ENCODE measurements around the gene RNF187.

RNF187 gene

DNA sequence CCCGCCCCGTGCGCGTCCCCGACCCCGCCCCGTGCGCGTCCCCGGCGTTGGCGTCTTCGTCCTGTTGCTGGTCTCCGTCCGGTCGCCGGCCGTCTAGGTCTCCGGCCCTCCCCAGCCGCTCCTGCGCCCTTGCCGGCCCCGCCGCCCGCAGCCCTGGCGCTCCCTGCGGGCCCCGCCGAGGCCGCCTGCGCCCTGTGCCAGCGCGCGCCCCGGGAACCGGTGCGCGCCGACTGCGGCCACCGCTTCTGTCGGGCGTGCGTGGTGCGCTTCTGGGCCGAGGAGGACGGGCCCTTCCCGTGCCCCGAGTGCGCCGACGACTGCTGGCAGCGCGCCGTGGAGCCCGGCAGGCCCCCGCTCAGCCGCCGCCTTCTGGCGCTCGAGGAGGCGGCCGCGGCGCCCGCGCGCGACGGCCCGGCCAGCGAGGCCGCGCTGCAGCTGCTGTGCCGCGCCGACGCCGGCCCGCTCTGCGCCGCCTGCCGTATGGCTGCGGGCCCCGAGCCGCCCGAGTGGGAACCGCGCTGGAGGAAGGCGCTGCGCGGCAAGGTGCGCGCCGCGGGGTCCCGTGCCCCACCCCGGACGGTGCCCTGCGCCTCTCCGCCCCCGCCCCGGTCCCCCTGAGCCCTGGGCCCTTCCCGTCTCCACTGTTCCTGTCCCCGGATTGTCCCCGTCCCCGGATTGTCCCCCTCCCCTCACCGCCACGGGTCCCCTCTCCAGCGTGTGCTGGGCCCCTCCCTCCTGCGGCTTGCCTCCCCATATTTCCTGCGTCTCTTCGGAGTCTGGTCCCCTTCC lies at the start of gene RNF187:
TSS of gene RNF187 (plus strand) at position 47 of the 789 bp plus-strand sequence.
- peak in 1 of 2 experiments; percentile 56 for DNase-seq

GRCh38 chr1:228437424-228437962 lies 49.7 kb upstream of the RNF187 start:
- no peak for DNase-seq

- DNase-seq: no peak
These were observed 48.9 kb upstream of the RNF187 start for GRCh38 chr1:228438266-228438665.

DNA sequence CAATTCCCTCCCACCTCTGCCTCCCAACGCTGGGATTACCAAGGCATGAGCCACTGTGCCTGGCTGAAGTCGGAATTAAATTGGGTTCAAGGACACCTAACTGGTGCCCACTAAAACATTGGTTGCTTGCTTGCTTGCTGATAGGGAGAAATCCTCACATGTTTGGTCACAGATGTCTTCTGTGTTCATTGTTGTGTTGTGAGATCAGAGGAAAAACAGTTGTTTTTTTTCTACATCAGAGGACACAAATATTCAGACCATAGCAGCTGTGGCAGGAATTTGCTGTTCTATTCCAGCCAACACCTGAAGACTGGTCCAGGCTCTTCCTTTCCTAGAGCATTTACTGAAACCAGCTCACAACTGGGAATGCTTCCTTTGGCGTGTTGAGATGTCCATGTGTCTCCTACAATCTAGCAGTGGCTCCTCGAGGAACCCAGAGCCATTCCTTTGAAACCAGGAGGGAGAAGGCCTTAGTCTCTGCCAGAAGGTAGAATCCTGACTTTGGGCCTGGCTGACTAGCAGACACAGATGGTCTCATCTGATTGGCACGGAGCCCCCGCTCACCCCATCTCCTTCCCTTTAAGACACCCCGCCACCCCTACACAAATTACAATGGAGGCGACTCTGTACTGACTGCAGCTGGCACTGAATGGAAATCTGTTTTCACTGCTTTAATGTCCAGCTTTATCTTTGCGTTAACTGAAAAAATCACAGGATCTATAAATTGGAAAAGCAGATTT lies 46.3 kb upstream of the RNF187 start:
- DNase-seq: no peak

- no peak for DNase-seq
These were observed 43.8 kb upstream of the RNF187 start for GRCh38 chr1:228443395-228443794.

DNA sequence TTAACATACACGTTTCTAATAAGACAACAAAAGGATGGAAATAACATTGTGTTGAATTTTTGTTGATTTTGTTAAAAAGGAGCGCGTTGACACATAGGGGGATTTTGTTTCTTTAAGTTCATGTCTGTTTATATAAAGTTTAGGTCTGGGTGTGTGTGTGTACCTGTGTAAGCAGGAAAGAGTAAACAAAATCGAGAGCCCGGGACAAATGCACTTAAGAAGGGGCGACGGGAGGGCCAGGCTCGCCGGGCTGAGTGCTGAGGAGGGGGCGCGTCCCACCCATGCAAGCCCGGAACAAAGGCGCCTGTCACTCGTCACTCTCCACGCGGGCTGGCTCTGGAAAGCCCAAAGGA lies 41.7 kb upstream of the RNF187 start:
- no peak for DNase-seq

DNA sequence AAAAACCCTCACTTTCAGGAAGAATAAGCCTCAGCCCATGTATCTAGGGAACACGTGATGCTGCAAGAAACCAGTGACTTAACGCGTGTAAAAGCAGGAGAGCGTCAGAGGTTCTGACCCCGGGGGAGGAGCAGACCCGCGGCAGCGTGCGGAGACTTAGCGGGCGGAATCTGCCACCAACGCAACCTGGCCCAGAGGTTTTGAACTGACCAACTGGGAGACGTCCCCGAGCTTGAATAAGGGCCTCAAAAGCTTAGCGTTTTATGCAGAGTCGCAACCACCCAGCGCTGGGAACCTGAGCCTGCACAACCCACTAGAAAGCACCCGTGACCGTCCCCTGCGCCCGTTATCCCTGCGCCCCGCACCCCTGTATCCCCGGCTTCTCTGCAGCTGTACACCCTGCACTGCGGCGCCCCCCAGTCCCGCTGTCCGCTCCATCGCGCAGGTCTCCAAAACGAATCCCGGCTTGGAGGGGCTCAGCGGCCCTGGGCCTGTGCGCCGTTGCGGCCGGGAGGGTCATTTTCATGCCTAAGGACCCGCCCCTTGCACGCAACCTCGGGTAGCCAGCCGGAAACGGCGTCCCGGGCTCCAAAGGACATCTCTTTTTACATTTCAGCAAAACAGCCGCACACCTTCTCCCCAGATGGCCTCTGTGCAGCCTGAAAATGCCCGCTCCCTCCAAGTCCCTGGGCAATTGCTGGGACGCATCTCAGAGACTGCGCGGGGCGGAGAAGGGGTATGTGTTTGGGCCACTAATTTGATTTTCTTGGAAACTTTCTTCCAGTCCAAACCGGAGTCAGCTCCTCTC lies 41.1 kb upstream of the RNF187 start:
- no peak for DNase-seq

DNA sequence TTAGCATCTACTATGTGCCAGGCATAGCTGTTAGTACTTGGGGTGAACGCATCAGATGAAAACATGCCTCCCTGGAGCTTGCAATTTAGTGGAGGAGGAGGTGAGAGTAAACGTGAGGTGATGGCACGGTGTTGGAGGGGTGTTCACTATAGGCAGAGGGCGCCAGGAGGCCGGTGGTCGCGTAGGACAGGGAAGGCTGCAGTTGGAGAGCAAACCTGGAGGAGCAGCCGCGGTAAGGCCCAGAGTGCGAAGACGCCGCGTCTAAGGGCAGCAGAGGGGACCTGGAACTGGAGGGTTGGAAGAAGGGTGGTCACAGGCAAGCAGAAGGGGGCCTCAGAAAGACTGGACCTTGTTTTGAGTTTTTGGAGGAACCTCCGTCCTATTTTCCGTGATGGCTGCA lies 40.3 kb upstream of the RNF187 start:
- no peak for DNase-seq

DNA sequence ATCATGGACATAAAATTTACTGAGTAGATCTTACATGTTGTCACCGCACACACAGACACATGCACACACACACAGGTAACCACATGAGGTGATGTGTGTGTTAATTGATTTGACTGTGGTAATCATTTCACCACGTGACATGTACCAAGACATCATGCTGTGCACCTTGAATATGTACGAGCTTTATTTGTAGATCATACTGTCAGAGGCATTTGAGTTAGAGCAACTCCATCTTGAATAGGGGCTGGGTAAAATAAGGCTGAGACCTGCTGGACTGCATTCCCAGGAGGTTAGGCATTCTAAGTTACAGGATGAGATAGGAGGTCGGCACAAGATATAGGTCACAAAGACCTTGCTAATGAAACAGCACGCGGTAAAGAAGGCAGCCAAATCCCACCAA lies 38.8 kb upstream of the RNF187 start:
- no peak for DNase-seq

- no peak for DNase-seq
These were observed 37.0 kb upstream of the RNF187 start for GRCh38 chr1:228450200-228450599.

DNA sequence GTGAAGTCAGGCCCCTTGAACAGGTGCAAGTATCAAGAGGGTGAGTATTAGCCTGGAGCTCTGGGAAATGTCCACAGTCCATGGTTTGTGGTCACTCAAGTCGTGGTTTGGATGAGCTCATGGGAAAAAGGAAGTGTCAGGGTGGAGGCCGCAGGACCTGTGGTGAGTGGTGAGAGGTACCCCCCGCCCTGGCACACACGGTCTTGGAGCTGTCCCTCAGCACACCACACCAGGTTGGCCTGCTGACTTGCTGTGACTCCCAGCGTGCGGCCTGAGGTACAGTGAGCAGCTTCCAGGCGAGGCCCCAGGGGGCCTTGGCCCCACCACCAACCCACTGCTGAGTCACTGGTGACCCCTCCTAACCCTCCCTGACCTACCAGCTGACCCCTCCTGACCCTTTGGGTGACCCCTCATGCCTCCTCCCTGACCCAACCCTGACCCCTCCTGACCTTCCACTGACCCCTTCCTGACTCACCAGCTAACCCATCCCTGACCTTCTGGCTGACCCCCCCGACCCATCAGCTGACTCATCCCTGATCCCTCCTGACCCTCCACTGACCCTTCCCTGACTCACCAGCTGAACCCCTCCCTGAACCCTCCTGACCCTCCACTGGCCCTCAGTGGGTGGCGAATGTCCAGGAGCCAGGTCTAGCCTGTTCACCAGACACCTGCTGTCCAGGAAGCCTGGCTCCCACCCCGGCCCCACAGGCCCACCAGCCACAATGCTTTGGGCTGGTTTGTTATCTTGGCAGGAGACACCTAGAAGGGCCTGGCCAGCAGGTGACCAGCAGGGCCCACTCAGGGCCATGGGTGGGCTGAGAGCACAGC lies 34.8 kb upstream of the RNF187 start:
- DNase-seq: no peak

DNA sequence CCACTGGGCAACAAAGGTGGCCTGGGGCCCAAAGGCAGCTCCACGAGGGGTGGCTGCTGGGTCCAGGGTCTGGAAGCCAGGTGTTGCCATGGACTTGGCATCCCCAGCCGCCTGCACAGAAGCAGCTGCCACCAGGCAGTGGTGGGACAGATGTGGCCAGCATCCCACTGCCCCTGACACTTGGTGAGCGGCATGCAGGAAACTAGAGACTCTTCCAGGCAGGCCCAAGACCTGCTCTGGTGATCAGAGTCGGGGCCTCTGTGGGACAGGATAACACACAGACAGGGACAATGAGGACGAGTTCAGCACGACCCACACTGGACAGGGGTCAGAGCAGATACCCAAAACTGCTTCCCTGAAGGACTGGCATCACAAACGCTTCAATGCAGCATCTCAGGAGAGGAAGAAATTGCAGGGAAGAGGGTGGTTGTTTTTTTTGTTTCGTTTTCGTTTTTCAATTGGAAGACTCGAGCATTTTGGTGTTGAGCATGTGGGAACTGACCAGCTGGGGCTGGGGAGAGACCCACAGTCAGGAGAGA lies 34.1 kb upstream of the RNF187 start:
- no peak for DNase-seq

DNA sequence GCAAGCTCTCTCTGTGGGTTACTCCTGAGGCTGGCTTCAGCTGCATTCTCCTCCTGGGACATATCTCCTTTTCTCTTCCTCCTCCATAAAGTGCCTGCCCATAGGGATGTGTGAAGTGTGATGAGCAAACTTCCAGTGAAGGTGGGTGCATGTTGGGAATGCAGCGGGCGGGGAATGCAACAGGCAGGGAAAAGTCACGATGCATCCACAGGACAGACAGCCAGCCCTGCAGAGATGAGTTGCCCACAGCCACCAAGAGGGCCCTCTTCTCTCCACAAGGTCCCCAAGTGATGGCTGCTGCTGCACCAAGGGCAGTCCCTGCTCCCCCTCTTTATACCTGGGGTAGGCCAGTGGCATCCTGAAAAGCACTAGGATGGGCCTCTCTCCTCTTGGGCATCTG lies 33.6 kb upstream of the RNF187 start:
- no peak for DNase-seq

- DNase-seq: no peak
These were observed 32.9 kb upstream of the RNF187 start for GRCh38 chr1:228454238-228454637.

DNA sequence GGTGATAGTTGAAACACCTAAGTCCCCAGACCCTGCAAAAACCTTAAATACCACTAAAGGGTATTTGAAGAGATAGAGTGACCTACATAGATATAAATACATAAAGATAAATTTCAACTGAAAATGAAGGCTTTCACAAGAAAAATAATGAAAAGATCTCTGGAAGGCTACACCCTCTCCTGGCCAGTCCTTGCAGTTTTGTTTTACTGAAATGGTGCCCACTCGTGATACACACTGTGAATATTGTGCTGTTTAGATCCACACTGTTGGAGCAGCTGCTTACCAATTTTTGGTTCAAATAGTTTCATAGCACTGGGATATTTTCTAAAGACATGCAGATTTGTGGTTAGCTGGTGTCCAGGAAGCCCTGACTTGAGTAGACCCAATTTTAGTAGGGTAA lies 31.5 kb upstream of the RNF187 start:
- peak in 1 of 2 experiments; percentile 26 for DNase-seq

DNA sequence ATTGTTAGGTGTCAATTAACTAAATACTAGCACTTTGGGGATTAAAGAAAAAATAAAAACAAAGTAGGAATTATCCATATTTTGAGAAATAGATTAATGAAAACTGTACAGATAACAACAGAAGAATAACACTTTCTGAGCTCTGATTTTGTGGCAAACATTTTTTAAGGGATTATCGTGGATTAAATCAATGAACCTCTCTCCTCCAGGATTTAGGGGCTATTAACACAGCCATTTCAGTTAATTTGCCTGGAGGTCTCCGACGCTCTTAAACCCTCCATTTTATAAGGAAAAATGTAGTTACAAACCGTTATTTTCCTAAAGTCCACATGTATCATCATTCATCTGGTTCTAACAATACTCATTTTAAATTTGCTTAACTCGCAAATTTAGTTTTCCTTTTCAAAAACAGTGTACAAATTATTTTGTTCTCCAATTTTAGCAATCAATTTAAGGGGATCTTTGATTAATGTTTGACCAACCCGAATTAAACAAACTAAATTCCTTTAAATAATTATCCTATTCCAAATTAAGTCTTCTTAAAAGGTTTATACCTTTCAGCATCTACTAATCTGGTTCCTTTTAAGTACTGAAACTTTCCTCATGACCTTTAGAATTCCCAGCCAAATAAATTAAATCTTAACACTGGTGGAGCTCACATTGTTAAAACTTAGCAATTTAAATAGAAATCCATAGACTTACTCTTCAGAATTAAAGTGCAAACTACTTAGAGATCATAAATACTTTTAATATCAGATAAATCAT lies 30.7 kb upstream of the RNF187 start:
- no peak for DNase-seq

GRCh38 chr1:228457017-228457395 lies 30.2 kb upstream of the RNF187 start:
- peak; percentile 46 to 67 for DNase-seq

DNA sequence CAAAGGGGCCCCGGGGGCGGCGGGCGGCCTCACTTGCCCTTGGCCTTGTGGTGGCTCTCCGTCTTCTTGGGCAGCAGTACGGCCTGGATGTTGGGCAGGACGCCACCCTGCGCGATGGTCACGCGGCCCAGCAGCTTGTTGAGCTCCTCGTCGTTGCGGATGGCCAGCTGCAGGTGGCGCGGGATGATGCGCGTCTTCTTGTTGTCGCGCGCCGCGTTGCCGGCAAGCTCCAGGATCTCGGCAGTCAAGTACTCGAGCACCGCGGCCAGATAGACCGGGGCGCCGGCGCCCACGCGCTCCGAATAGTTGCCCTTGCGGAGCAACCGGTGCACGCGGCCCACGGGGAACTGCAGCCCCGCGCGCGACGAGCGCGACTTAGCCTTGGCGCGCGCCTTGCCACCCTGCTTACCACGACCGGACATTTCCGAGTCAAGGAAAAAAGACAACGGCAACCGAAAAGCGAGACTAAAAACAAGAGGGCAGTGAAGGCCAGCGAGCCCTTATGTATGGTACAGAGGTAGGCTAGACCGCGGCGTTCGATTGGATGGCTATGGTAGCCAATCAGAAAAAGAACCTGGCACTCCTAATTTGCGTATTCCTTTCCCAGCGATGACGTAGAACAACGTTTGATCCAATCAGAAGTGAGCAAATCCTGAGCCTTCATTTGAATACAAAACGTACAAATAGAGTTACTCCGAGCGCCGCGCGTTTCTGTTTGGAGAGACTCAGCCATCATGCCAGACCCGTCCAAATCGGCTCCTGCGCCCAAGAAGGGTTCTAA lies 29.6 kb upstream of the RNF187 start:
- peak; percentile 98 to 100 for DNase-seq

GRCh38 chr1:228459091-228459993 lies 27.8 kb upstream of the RNF187 start:
- DNase-seq: peak; percentile 84 to 92
